HL-60/S4 (cell line): ENCODE data around the gene SMAD3.

Experiments used
- in situ Hi-C: fragments of 300-500 bp; cut with MboI; formaldehyde crosslinking; loops from 2 replicates; pipeline ENCODE4 v1.14.3; 2022; ENCODE audit warnings: low sequenced_read_pairs

SMAD3 gene

GRCh38 chr15:67192185-67192820 is 126.9 kb downstream of the SMAD3 start:
- in situ Hi-C loops = no loop called here

GRCh38 chr15:67193223-67193990 is 128.0 kb downstream of the SMAD3 start:
- in situ Hi-C loops = no loop called here

GRCh38 chr15:67194171-67195114 is 129.0 kb downstream of the SMAD3 start:
- in situ Hi-C loops = no loop called here

- in situ Hi-C loops = no loop called here
Measured at GRCh38 chr15:67195305-67195704, 129.9 kb downstream of the SMAD3 start.

- in situ Hi-C loops = no loop called here
Measured at GRCh38 chr15:67196222-67196621, 130.8 kb downstream of the SMAD3 start.

GRCh38 chr15:67196672-67197363 is 131.4 kb downstream of the SMAD3 start:
- in situ Hi-C loops = no loop called here

- in situ Hi-C loops = no loop called here
Measured at GRCh38 chr15:67197364-67197695, 131.9 kb downstream of the SMAD3 start.

- in situ Hi-C loops = no loop called here
Measured at GRCh38 chr15:67198157-67198754, 132.9 kb downstream of the SMAD3 start.

GRCh38 chr15:67199391-67199790 is 134.0 kb downstream of the SMAD3 start:
- in situ Hi-C loops = no loop called here

GRCh38 chr15:67199881-67200763 is 134.7 kb downstream of the SMAD3 start:
- in situ Hi-C loops = no loop called here

- in situ Hi-C loops = no loop called here
Measured at GRCh38 chr15:67201136-67201535, 135.7 kb downstream of the SMAD3 start.

- in situ Hi-C loops = no loop called here
Measured at GRCh38 chr15:67202091-67202490, 136.7 kb downstream of the SMAD3 start.

GRCh38 chr15:67202991-67203390 is 137.6 kb downstream of the SMAD3 start:
- in situ Hi-C loops = no loop called here

- in situ Hi-C loops = no loop called here
Measured at GRCh38 chr15:67207555-67208207, 142.3 kb downstream of the SMAD3 start.

GRCh38 chr15:67208396-67208795 is 143.0 kb downstream of the SMAD3 start:
- in situ Hi-C loops = no loop called here

GRCh38 chr15:67210555-67211168 is 145.3 kb downstream of the SMAD3 start:
- in situ Hi-C loops = no loop called here

GRCh38 chr15:67212684-67213367 is 147.4 kb downstream of the SMAD3 start:
- in situ Hi-C loops = no loop called here

- in situ Hi-C loops = no loop called here
Measured at GRCh38 chr15:67215102-67215501, 149.7 kb downstream of the SMAD3 start.
